MM.1S (cell line): ENCODE results near the gene MISP3.

Experiments used
- DNase-seq: peaks from one replicate; pipeline ENCODE4 v3.0.0-alpha.2; 2015
- H2AFZ ChIP-seq: fragments of 300-600 bp; sonication (generic); 2 replicates; pipeline ENCODE4 v1.6.0; 2016; ENCODE audit warnings: antibody characterized with exemption, low read length
- H3F3A ChIP-seq: fragments of 300-600 bp; sonication (generic); 2 replicates; pipeline ENCODE4 v1.6.1; 2016; ENCODE audit warnings: mild to moderate bottlenecking, antibody characterized with exemption, low read length, moderate library complexity, mixed read lengths; ENCODE audit not compliant: insufficient read depth
- H3K27ac ChIP-seq: fragments of 300-600 bp; sonication (generic); 2 replicates; pipeline ENCODE4 v1.5.1; 2016; ENCODE audit warnings: mild to moderate bottlenecking, low read length
- H3K27me3 ChIP-seq: fragments of 300-600 bp; sonication (generic); replicated peaks from 2 replicates; pipeline ENCODE4 v1.6.0; 2016; ENCODE audit warnings: low read length; ENCODE audit not compliant: insufficient read depth
- H3K36me3 ChIP-seq: fragments of 300-600 bp; sonication (generic); replicated peaks from 2 replicates; pipeline ENCODE4 v1.6.1; 2016; ENCODE audit warnings: mild to moderate bottlenecking, low read length, mixed read lengths; ENCODE audit not compliant: insufficient read depth
- H3K4me1 ChIP-seq: fragments of 300-600 bp; sonication (generic); 2 replicates; pipeline ENCODE4 v1.6.1; 2016; ENCODE audit warnings: low read length, mixed read lengths
- H3K4me2 ChIP-seq: fragments of 300-600 bp; sonication (generic); 2 replicates; pipeline ENCODE4 v1.6.0; 2016; ENCODE audit warnings: low read depth, low read length
- H3K4me3 ChIP-seq: fragments of 300-600 bp; sonication (generic); 2 replicates; pipeline ENCODE4 v1.5.1; 2016; ENCODE audit warnings: low read length, mixed read lengths
- H3K79me2 ChIP-seq: fragments of 300-600 bp; sonication (generic); 2 replicates; pipeline ENCODE4 v1.6.1; 2016; ENCODE audit warnings: mixed run types, low read length, mixed read lengths
- H3K9ac ChIP-seq: fragments of 300-600 bp; sonication (generic); 2 replicates; pipeline ENCODE4 v1.6.1; 2016; ENCODE audit warnings: low read length, mixed read lengths
- H3K9me2 ChIP-seq: fragments of 300-600 bp; sonication (generic); replicated peaks from 2 replicates; pipeline ENCODE4 v1.6.1; 2016; ENCODE audit warnings: mild to moderate bottlenecking, low read length, mixed read lengths; ENCODE audit not compliant: insufficient read depth
- H3K9me3 ChIP-seq: fragments of 300-600 bp; sonication (generic); replicated peaks from 2 replicates; pipeline ENCODE4 v1.6.1; 2016; ENCODE audit warnings: mild to moderate bottlenecking, low read length, mixed read lengths; ENCODE audit not compliant: insufficient read depth
- H4K20me1 ChIP-seq: fragments of 300-600 bp; sonication (generic); 2 replicates; pipeline ENCODE4 v1.6.1; 2016; ENCODE audit warnings: mild to moderate bottlenecking, low read length, moderate library complexity, mixed read lengths; ENCODE audit not compliant: insufficient read depth
- CTCF ChIP-seq: fragments of 300-600 bp; sonication (generic); IDR thresholded peaks from 2 replicates; pipeline ENCODE4 v1.5.1; 2016; ENCODE audit warnings: antibody characterized with exemption, low read length, mixed read lengths
- EZH2 ChIP-seq: fragments of 300-600 bp; sonication (generic); optimal IDR thresholded peaks from 2 replicates; pipeline ENCODE3; 2017; ENCODE audit warnings: low read depth, mild to moderate bottlenecking, antibody characterized with exemption, low read length, mixed read lengths
- EZH2phosphoT487 ChIP-seq: fragments of 300-600 bp; sonication (generic); IDR thresholded peaks from 2 replicates; pipeline ENCODE4 v1.6.1; 2018; ENCODE audit warnings: antibody characterized with exemption, low read length

The MISP3 gene

GRCh38 chr19:14117668-14118164 lies 45.1 kb downstream of the MISP3 start, which contains the start of gene PRKACA:
PRKACA (minus strand) TSS chr19:14117762; CDS start chr19:14117547, 215 bp downstream.
- peak within 1 kb of the TSS; percentile 92 for H3K4me3 ChIP-seq
- no peaks in the 10 kb centered on the region for H3K9me3 ChIP-seq
- no peaks in the 10 kb centered on the region for H4K20me1 ChIP-seq
- H3K9me2 ChIP-seq = no peaks in the 10 kb centered on the region
- no peaks in the 10 kb centered on the region for H3K27me3 ChIP-seq
- peaks cover 41% of the 10 kb centered on the region for H3K79me2 ChIP-seq
- peaks cover 21% of the 10 kb centered on the region for H3K4me1 ChIP-seq
- peak; percentile 99 for DNase-seq
- peak within 1 kb of the TSS; percentile 97 for H3K4me2 ChIP-seq
- H3K36me3 ChIP-seq = no peaks in the 10 kb centered on the region
- peaks cover 24% of the 10 kb centered on the region for H3F3A ChIP-seq
- H2AFZ ChIP-seq = peak within 1 kb of the TSS; percentile 57
- H3K9ac ChIP-seq = peak within 1 kb of the TSS; percentile 75
- peak within 1 kb of the TSS; percentile 66; the same call in 1 of the 2 replicates for H3K27ac ChIP-seq
- no peak for TF ChIP-seq EZH2
- no peak for TF ChIP-seq CTCF
- no peak for TF ChIP-seq EZH2phosphoT487

GRCh38 chr19:14118165-14119051 lies 45.8 kb downstream of the MISP3 start:
- H3K4me3 ChIP-seq = peak overlapping the region; percentile 56
- DNase-seq = no peak
- peaks cover 38% of the 10 kb centered on the region for H3K79me2 ChIP-seq
- H4K20me1 ChIP-seq = no peaks in the 10 kb centered on the region
- no peaks in the 10 kb centered on the region for H3K9me3 ChIP-seq
- H3F3A ChIP-seq = peaks cover 24% of the 10 kb centered on the region
- no peaks in the 10 kb centered on the region for H3K9me2 ChIP-seq
- H3K36me3 ChIP-seq = no peaks in the 10 kb centered on the region
- peak overlapping the region; percentile 66; the same call in 1 of the 2 replicates for H3K27ac ChIP-seq
- H3K4me2 ChIP-seq = peak overlapping the region; percentile 77
- H2AFZ ChIP-seq = peak overlapping the region; percentile 57
- H3K27me3 ChIP-seq = no peaks in the 10 kb centered on the region
- H3K4me1 ChIP-seq = peaks cover 15% of the 10 kb centered on the region
- H3K9ac ChIP-seq = peak overlapping the region; percentile 66
- TF ChIP-seq CTCF (no peak), EZH2phosphoT487 (no peak), EZH2 (no peak)

GRCh38 chr19:14119146-14119545 lies 46.6 kb downstream of the MISP3 start:
- no peaks in the 10 kb centered on the region for H3K36me3 ChIP-seq
- peaks cover 14% of the 10 kb centered on the region for H3K4me1 ChIP-seq
- peak overlapping the region; percentile 66; the same call in 1 of the 2 replicates for H3K27ac ChIP-seq
- H3K9ac ChIP-seq = no peak overlapping the region; the same call in 1 of the 2 replicates
- no peak for TF ChIP-seq EZH2
- no peak for TF ChIP-seq EZH2phosphoT487
- no peak for TF ChIP-seq CTCF
- H3K4me2 ChIP-seq = no peak overlapping the region
- H4K20me1 ChIP-seq = no peaks in the 10 kb centered on the region
- H3K79me2 ChIP-seq = peaks cover 30% of the 10 kb centered on the region
- no peaks in the 10 kb centered on the region for H3K9me2 ChIP-seq
- H3K9me3 ChIP-seq = no peaks in the 10 kb centered on the region
- no peak for DNase-seq
- H3K4me3 ChIP-seq = no peak overlapping the region
- H3F3A ChIP-seq = peaks cover 24% of the 10 kb centered on the region
- no peak overlapping the region for H2AFZ ChIP-seq
- no peaks in the 10 kb centered on the region for H3K27me3 ChIP-seq
